ELF-1 (cell line): ENCODE data around the gene EFCAB6.
A peak's percentile ranks its signal among the peaks of the same experiment; 100 is the strongest.

Experiments
- DNase-seq: peaks from one replicate; pipeline ENCODE4 v3.0.0-alpha.2; 2016; ENCODE audit warnings: low read depth, low spot score

The EFCAB6 gene

GRCh38 chr22:43830931-43831560 is 18.9 kb upstream of the EFCAB6 start:
- no peak for DNase-seq

- no peak for DNase-seq
Measured at GRCh38 chr22:43829904-43830851, 18.1 kb upstream of the EFCAB6 start.

GRCh38 chr22:43828998-43829782 is 17.1 kb upstream of the EFCAB6 start:
- peak; percentile 39 for DNase-seq

GRCh38 chr22:43828725-43828997 is 16.6 kb upstream of the EFCAB6 start:
- DNase-seq, result peak; percentile 23

- DNase-seq, result no peak
Measured at GRCh38 chr22:43827926-43828724, 16.0 kb upstream of the EFCAB6 start.

GRCh38 chr22:43827003-43827735 is 15.1 kb upstream of the EFCAB6 start:
- DNase-seq, result no peak

GRCh38 chr22:43826142-43827002 is 14.3 kb upstream of the EFCAB6 start:
- peak; percentile 45 for DNase-seq

GRCh38 chr22:43825651-43826050 is 13.5 kb upstream of the EFCAB6 start:
- no peak for DNase-seq

GRCh38 chr22:43824724-43825420 is 12.8 kb upstream of the EFCAB6 start:
- peak; percentile 18 for DNase-seq

GRCh38 chr22:43823911-43824665 is 12.0 kb upstream of the EFCAB6 start:
- DNase-seq, result no peak

GRCh38 chr22:43823353-43823908 is 11.3 kb upstream of the EFCAB6 start:
- DNase-seq, result no peak

GRCh38 chr22:43821606-43822425 is 9.7 kb upstream of the EFCAB6 start:
- DNase-seq, result no peak

GRCh38 chr22:43820651-43821305 is 8.7 kb upstream of the EFCAB6 start:
- DNase-seq, result peak; percentile 47

- no peak for DNase-seq
Measured at GRCh38 chr22:43819931-43820640, 8.0 kb upstream of the EFCAB6 start.

- DNase-seq, result no peak
Measured at GRCh38 chr22:43819421-43819921, 7.4 kb upstream of the EFCAB6 start.

GRCh38 chr22:43818981-43819380 is 6.9 kb upstream of the EFCAB6 start:
- DNase-seq, result no peak
